Measurements from ENCODE around the gene PACC1.

PACC1 gene

DNA sequence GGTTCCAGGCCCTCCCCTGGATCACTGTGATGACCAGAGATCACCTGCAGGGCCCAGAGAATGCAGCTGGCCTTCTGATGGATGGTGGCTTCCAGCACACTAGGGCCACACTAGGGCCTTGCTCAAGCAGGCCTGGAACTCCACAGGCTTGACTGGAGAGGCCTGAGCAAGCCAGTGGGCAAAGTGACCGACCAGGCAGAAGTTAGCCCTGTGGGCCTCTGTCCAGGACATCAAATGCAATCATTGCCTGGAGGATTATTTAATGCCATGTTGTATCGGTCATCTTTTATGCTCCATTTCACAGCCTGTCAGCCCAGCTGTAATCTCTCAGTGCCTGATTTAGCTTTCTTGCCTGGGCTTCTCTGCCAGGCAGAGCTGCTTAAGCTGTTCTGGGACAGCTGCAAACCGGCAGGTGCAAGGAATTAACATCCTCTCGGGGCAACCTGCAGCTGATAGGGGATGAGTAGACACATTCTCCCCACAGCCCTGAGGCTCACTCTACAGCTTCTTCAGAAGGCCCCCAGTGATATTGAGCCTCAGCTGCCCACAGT, 35.7 kb upstream of the PACC1 start:
- Mint-ChIP-seq H3K4me1 (peaks cover 7% of the 10 kb centered on the region), H3K36me3 (peaks cover 2% of the 10 kb centered on the region), H3K27ac (no peak overlapping the region), H3K9me3 (no peaks in the 10 kb centered on the region), H3K4me3 (no peak overlapping the region), H3K27me3 (no peaks in the 10 kb centered on the region)
- ATAC-seq = no peak

DNA sequence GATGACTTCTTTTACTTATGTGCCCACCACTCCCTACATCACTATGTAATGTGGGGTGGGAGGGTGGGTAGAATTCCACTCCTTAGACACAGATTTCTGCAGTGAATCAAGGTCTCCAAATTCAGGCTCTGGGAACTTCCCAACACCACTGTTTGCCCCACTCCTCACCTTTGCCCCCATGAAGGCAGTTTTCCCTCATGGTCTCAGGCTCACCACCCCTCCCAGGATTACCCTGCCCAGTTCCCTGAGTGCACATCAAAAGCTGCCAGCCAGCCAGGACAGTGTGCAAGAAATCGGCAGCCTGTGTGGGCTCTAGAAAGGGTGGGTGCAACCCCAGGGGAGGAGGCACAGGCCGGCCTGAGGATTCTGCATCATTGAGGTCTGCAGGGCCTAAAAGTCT, 32.8 kb upstream of the PACC1 start:
- no peaks in the 10 kb centered on the region for H3K27me3 Mint-ChIP-seq
- H3K9me3 Mint-ChIP-seq = no peaks in the 10 kb centered on the region
- no peaks in the 10 kb centered on the region for H3K4me1 Mint-ChIP-seq
- no peak overlapping the region for H3K27ac Mint-ChIP-seq
- ATAC-seq = no peak
- no peak overlapping the region for H3K4me3 Mint-ChIP-seq
- peaks cover 18% of the 10 kb centered on the region for H3K36me3 Mint-ChIP-seq

DNA sequence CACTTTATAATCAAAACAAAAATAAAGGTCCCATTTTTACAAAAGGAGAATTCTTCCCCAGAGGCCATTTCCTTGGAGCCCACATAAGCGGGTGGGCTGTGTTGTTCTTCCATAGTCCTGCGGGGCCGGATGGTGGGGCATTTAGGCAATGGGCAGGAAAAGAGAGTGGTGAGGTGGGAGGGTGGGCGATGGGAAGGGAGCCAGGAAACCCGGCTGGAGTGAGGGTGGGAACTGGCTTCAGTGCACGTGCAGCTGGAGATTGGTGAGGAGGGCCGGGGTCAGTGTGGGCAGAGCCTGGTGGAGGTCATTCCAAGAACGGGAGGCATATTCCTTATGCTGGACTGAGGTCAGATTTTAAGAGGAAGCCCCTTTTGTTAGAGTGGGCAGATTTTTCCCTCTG, 31.6 kb upstream of the PACC1 start:
- H3K9me3 Mint-ChIP-seq = no peaks in the 10 kb centered on the region
- no peak for ATAC-seq
- H3K4me1 Mint-ChIP-seq = no peaks in the 10 kb centered on the region
- H3K36me3 Mint-ChIP-seq = peaks cover 23% of the 10 kb centered on the region
- H3K27me3 Mint-ChIP-seq = no peaks in the 10 kb centered on the region
- no peak overlapping the region for H3K4me3 Mint-ChIP-seq
- no peak overlapping the region for H3K27ac Mint-ChIP-seq

DNA sequence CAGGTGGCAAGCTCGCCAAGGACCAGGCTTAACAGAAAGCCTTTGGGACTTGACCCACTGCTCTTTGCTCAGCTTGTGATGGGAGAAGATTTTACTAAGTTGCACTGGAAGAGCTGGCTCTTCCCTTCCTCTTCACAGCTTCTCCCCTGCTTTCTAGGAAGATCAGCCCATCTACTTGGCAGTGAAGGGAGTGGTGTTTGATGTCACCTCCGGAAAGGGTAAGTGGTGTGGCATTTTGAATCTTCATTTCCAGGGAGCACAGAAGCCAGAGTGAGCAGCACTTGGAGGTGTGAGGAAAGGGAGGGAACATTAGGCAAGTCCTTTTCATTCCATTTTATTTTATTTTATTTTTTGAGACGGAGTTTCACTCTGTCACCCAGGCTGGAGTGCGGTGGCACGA, 27.7 kb upstream of the PACC1 start:
- H3K9me3 Mint-ChIP-seq = no peaks in the 10 kb centered on the region
- no peak overlapping the region for H3K4me3 Mint-ChIP-seq
- H3K4me1 Mint-ChIP-seq = peaks cover 6% of the 10 kb centered on the region
- peaks cover 23% of the 10 kb centered on the region for H3K36me3 Mint-ChIP-seq
- no peak for ATAC-seq
- no peak overlapping the region for H3K27ac Mint-ChIP-seq
- no peaks in the 10 kb centered on the region for H3K27me3 Mint-ChIP-seq

DNA sequence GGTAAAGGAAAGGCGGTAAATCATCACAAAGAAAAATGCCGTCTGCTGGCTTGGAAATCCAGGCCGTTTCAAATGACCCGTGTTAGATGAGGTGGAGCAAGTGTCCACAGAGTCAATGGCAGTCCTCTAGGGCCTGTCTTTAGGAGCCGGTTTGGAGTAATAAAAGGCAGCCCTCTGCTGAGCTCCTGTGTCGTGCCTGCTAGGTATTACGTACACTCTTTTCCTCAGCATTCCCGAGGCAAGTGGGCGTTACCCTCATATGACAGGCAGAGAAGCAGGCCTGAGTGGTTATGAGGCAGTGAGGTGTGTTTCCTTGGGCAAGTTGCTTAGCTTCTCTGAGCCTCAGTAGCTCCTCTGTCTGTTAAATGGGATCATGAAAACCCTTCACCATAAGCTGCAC, 25.7 kb upstream of the PACC1 start:
- Mint-ChIP-seq H3K4me3 (no peak overlapping the region), H3K4me1 (peaks cover 6% of the 10 kb centered on the region), H3K9me3 (no peaks in the 10 kb centered on the region), H3K27ac (no peak overlapping the region), H3K27me3 (no peaks in the 10 kb centered on the region), H3K36me3 (peaks cover 21% of the 10 kb centered on the region)
- ATAC-seq = no peak

DNA sequence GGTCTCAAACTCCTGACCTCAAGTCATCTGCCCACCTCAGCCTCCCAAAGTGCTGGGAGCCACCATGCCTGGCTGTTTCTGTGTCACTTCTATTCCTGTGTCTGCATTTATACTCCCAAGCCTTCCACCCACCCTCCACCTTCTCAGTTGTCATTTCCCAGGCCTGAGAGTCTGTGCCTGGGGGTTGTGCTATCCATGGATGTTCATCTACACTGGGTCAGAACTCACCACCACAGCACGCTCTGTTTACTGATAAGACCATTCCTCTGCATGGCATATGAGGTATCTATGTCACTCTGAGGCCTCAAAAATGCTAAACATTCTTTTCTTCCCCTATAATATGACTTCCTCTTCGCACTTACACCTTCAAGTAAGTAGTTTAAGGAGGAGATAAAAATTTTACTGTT, 24.1 kb upstream of the PACC1 start:
- Mint-ChIP-seq H3K4me1 (peaks cover 15% of the 10 kb centered on the region), H3K36me3 (peaks cover 11% of the 10 kb centered on the region), H3K9me3 (no peaks in the 10 kb centered on the region), H3K4me3 (no peak overlapping the region), H3K27ac (no peak overlapping the region), H3K27me3 (no peaks in the 10 kb centered on the region)
- no peak for ATAC-seq

DNA sequence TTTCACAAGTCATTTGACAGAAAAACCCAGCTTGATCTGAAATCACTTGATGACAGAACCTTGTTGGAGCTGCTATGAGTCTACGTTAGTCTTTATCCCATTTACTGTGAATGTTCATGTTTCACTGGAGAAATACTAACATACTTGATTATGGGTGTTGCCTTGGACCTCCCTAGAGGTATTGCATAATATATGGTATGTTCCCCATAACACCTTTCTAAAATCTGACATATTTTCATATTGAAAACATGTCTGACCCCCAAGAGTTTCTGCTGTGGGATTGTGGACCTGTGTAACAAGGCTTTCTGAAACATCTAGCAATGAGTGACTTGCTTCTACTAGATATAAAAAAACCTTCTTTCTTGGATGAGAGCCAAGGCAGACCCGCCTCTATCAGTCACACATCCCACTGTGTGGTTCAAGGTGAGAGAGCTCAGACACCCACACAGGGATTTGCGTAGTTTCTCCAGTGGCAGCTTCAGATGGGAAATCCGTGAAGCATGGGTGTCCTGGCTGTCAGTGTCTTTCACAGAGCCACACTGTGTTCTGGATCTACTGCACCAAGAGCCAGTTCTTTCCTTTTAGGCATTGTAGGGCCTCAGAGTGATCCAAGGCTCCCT, 22.6 kb upstream of the PACC1 start:
- H3K36me3 Mint-ChIP-seq = peaks cover 9% of the 10 kb centered on the region
- peaks cover 24% of the 10 kb centered on the region for H3K4me1 Mint-ChIP-seq
- H3K9me3 Mint-ChIP-seq = no peaks in the 10 kb centered on the region
- H3K4me3 Mint-ChIP-seq = no peak overlapping the region
- no peak for ATAC-seq
- no peak overlapping the region for H3K27ac Mint-ChIP-seq
- H3K27me3 Mint-ChIP-seq = no peaks in the 10 kb centered on the region

DNA sequence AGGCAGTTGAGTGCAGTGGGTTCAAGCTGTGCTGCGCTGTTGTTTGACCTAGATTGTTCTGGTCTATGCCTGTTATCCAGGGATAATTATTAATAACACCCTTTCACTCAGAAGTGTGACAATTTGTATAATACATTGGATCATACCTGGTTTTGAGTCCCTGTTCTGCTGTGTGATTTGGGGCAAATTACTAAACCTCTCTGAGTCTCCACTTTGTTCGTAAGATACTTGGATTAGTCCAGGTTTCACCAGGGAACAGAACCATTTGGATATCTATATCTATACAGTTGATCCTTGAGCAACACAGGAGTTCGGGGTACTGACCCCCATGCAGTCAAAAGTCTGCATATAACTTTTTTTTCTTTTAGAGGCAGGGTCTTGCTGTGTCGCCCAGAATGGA, 20.3 kb upstream of the PACC1 start:
- no peak overlapping the region for H3K27ac Mint-ChIP-seq
- no peaks in the 10 kb centered on the region for H3K27me3 Mint-ChIP-seq
- H3K9me3 Mint-ChIP-seq = no peaks in the 10 kb centered on the region
- H3K4me1 Mint-ChIP-seq = peaks cover 39% of the 10 kb centered on the region
- peaks cover 5% of the 10 kb centered on the region for H3K36me3 Mint-ChIP-seq
- ATAC-seq = no peak
- no peak overlapping the region for H3K4me3 Mint-ChIP-seq

DNA sequence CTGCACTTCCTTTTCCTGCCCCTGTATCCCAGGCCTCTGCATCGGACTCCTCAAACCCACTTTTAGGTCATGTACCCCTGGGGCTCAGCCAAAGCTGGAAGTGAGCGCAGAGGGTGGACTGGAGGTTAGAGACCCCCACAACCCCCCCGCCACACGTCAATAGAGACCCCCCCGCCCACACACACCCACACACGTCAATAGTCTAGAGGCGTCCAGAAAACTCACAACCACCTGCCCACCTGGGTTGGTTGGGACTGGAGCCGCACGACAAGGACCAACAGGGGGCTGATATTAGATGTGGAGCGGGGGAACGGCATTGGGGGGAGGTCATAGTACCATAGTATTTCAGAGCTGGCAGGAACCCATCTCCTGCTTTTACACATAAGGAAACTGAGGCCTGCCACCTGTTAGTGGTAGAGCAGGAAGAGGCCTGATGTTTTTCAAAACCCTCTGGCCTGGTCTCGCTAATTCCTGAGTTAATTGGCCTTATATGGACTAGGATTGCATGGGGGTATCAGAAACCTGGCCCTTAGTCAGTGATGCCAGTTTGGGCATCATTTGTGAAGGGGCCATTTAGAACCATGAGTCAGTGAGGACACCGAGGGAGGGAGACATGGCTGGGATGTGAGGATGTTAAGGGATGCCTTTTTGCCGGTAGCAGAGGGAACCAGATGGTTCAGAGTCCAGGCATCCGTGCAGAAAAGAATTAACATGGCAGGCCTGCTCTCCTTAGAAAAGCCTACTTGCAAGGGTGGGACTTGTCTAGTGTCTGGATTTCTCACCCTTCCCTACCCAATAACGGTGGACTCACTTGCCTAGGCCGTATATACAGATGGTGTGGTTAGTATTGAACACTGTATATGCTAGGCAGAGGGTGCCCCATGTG, 19.1 kb upstream of the PACC1 start:
- H3K9me3 Mint-ChIP-seq = no peaks in the 10 kb centered on the region
- H3K4me3 Mint-ChIP-seq = peak overlapping the region; percentile 79
- H3K4me1 Mint-ChIP-seq = peaks cover 34% of the 10 kb centered on the region
- peaks cover 5% of the 10 kb centered on the region for H3K36me3 Mint-ChIP-seq
- no peak for ATAC-seq
- H3K27ac Mint-ChIP-seq = peak overlapping the region; percentile 48
- H3K27me3 Mint-ChIP-seq = no peaks in the 10 kb centered on the region

DNA sequence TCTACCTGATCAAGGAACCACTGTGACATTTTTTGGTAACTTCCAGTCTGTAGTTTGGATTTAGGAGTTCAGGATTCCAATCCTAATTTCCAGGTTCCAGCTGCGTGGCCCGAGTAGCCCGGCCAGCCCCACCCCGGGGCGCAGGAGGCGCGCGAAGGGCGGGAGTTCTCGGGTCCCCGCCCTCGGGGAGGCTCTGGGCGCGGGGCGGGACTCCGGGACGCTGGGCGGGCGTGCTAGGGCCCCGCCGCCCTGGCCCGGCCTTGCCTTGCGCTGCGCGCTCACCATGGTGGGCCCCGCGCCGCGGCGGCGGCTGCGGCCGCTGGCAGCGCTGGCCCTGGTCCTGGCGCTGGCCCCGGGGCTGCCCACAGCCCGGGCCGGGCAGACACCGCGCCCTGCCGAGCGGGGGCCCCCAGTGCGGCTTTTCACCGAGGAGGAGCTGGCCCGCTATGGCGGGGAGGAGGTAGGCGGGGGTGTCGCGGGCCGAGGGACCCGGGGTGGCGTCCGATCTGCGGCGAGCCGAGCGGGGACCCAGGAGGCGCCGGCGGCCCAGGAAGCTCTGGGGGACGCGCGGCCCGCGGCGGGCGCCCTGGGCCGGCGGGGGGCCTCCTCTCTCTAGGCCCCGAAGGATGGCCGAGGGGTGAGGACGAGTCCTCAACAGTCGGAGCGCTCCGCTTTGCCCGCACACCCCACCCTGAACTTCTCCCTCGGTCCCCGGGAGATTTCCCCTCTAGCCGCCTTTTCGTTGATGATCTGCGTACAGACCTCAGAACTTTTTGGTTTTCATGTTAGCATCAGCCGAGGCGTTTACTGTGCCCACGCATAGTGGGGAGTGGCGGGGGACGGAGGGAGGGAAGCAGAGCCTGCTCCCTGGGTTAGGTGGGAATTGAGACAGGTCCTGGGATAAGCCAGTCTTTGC, 18.2 kb upstream of the PACC1 start, which contains the start of gene NENF:
Gene NENF, plus strand, starts transcription at position 260 of the 916 bp plus-strand sequence. Its CDS starts 24 bp downstream, at position 284.
- peaks cover 34% of the 10 kb centered on the region for H3K4me1 Mint-ChIP-seq
- no peaks in the 10 kb centered on the region for H3K27me3 Mint-ChIP-seq
- peaks cover 5% of the 10 kb centered on the region for H3K36me3 Mint-ChIP-seq
- no peaks in the 10 kb centered on the region for H3K9me3 Mint-ChIP-seq
- H3K4me3 Mint-ChIP-seq = peak within 1 kb of the TSS; percentile 80
- ATAC-seq = peak; percentile 99
- peak within 1 kb of the TSS; percentile 72 for H3K27ac Mint-ChIP-seq

DNA sequence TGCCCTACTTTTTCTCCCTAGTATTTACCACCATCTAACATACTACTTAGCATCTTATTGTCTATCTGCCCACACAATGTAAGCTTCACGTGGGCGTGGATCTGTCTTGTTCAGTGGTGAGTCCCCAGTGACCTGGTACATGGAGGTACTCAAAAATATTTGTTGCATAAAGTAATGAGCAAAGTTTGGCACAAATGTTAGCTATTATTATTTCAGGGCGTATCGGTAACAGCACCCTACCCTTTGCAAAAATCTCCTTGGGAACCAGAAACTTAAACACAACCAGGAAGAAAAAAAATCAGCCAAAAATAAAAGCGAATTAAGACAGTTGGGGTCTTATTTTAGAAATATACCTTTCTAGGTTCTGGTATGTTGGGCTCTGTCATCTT, 17.6 kb upstream of the PACC1 start:
- ATAC-seq = no peak
- peak overlapping the region; percentile 72 for H3K27ac Mint-ChIP-seq
- peaks cover 34% of the 10 kb centered on the region for H3K4me1 Mint-ChIP-seq
- peaks cover 5% of the 10 kb centered on the region for H3K36me3 Mint-ChIP-seq
- no peaks in the 10 kb centered on the region for H3K27me3 Mint-ChIP-seq
- no peaks in the 10 kb centered on the region for H3K9me3 Mint-ChIP-seq
- peak overlapping the region; percentile 80 for H3K4me3 Mint-ChIP-seq

DNA sequence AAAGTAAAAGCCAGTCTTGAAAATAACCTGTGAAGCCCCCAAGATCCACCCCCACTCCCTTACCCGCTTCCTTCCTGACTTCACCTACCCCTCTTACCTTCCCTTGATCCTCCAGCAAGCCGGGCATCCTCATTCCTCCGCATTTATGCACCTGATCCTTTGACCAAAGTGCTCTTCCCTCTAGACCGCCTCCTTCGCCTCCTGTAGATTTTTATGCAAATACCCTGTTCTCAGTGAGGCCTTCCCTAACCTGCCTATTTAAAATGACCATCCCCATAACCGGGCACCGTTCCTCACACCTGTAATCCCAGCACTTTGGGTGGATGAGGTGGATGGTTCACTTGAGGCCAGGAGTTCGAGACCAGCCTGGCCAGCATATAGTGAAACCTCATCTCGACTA, 17.0 kb upstream of the PACC1 start:
- peak overlapping the region; percentile 72 for H3K27ac Mint-ChIP-seq
- H3K27me3 Mint-ChIP-seq = no peaks in the 10 kb centered on the region
- no peak overlapping the region for H3K4me3 Mint-ChIP-seq
- peaks cover 34% of the 10 kb centered on the region for H3K4me1 Mint-ChIP-seq
- ATAC-seq = no peak
- peaks cover 5% of the 10 kb centered on the region for H3K36me3 Mint-ChIP-seq
- no peaks in the 10 kb centered on the region for H3K9me3 Mint-ChIP-seq

DNA sequence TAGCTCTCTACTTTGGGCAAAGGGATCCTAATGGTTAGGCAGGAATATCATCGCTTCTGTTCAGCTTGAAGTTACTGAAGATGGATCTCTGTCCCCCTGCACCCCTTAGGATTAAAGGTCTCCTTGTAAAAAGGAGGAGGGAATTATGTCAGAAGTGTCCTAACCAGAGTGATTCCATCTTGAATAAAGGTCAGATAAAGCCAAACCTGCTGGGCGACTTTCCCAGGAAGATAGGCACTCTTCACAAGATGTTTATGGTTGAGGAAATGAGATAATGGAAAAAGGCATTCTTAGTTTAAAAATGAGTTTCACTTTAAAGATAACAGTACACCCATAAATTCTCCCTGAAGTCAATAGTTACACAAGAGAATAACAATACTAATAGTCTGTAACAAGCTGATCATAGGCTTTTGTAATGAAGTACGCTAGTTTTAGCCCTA, 16.3 kb upstream of the PACC1 start:
- ATAC-seq = no peak
- no peaks in the 10 kb centered on the region for H3K27me3 Mint-ChIP-seq
- peaks cover 34% of the 10 kb centered on the region for H3K4me1 Mint-ChIP-seq
- no peak overlapping the region for H3K27ac Mint-ChIP-seq
- H3K9me3 Mint-ChIP-seq = no peaks in the 10 kb centered on the region
- no peak overlapping the region for H3K4me3 Mint-ChIP-seq
- H3K36me3 Mint-ChIP-seq = peaks cover 5% of the 10 kb centered on the region

DNA sequence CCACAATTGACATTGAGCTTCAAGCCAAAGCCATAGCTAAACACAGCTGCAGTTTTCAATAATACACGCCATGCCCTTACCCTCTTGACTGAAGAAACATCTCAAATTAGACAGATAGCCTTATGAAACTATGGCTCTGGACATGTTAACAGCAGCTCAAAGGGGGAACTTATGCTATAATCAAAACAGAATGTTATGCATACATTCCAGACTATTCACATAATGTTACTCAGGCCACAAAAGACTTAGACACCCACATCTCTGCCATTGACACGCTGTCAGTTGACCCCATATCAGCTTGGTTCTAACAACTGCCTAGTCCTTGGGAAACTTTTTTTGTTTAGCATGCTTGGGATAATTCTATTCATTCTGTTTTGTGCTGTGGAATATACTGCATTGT, 15.7 kb upstream of the PACC1 start:
- Mint-ChIP-seq H3K4me1 (peaks cover 34% of the 10 kb centered on the region), H3K27ac (no peak overlapping the region), H3K27me3 (no peaks in the 10 kb centered on the region), H3K36me3 (peaks cover 5% of the 10 kb centered on the region), H3K4me3 (no peak overlapping the region), H3K9me3 (no peaks in the 10 kb centered on the region)
- no peak for ATAC-seq

DNA sequence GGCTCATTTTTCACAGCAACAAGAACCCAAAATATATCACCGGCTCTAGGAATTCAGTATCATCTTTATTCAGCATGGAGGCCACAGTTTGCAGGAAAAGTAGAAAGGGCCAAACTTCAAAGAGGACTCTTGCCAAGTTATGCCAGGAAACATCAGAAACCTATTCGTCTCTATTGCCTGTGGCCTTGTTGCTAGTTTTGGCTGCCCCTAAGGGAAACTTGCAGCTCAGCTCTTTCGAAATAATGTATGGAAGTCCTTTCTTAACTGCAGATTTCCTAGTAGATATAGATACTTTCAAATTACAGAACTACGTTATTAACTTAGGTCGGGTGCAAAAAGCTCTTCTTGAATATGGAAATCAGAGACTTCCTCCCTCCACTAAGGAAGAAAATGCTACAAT, 13.8 kb upstream of the PACC1 start:
- H3K27me3 Mint-ChIP-seq = no peaks in the 10 kb centered on the region
- no peaks in the 10 kb centered on the region for H3K9me3 Mint-ChIP-seq
- no peak overlapping the region for H3K4me3 Mint-ChIP-seq
- no peak for ATAC-seq
- H3K36me3 Mint-ChIP-seq = no peaks in the 10 kb centered on the region
- peaks cover 21% of the 10 kb centered on the region for H3K4me1 Mint-ChIP-seq
- H3K27ac Mint-ChIP-seq = no peak overlapping the region
